Fibroblast of gingiva (primary cell): ENCODE results near the gene LRP11.
A peak's percentile ranks its signal among the peaks of the same experiment; 100 is the strongest.
"Not testable (repeated sequence)": the region's sequence is repeated elsewhere in the genome, so short reads cannot be mapped to it uniquely, and the experiment has no call there.

ENCODE experiments used
- DNase-seq: peaks from one replicate; pipeline ENCODE4 v3.0.0-alpha.2; 2011; ENCODE audit warnings: low read depth

Gene LRP11

DNA sequence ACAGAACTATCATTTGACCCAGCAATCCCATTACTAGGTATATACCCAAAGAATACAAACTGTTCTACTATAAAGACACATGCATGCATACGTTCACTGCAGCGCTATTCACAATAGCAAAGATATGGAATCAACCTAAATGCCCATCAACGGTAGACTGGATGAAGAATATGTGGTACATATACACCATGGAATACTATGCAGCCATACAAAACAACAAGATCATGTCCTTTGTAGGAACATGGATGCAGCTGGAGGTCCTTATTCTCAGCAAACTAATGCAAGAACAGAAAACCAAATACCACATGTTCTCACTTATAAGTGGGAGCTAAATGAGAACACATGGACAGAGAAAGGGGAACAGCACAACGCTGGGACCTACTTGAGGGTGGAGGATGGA lies 15.8 kb downstream of the LRP11 start:
- not testable (repeated sequence) for DNase-seq

DNA sequence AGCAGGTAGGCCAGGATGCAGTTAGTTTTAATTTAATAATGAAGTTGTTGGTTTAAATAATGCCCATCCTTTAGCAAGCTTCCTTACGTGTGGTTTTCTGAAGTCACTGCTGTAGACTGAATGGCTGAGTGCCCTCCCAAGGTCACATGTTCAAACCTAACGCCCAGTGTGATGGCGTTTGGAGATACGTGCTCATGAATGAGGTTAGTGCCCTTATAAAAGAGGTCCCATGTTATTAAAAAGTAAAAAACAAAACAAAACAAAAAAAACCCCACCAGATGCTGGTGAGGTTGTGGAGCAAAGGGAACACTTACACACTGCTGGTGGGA lies 16.3 kb downstream of the LRP11 start:
- no peak for DNase-seq

DNA sequence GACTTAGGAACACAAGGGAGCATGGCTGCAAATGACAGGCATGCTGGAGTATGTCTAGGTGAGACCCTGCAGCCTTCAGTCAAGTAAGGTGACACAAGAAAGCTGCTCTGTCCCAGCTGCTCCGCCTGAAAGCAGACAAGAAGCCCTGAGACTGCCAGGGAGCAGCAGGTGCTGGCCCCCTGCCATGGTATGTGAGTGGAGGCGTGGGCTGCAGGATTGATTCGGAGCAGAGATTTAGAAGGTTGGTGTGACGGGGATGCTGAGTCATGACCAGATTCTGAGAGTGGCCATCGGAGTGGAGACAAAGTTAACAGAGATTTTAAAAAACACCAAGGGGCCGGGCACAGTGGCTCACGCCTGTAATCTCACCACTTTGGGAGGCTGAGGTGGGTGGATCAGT lies 17.8 kb downstream of the LRP11 start:
- peak; percentile 37 for DNase-seq

DNA sequence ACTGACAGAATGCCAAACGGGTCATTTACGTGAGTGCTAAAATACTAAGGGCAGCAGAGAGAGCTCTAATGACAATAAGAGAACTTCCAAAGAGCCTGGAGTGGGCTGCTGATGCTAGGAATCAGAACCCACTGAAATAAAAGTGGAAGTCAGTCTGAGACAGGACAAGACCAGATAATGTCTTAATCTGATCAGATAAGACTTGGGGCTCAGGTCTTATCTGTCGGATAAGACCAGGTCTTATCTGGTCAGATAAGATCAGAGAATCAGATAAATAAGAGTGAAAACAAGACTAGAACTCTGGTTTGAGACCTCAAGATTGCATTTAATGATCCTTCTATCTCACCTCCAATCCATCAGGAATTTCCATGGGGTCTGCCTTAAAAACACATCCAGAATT lies 18.6 kb downstream of the LRP11 start:
- DNase-seq, result no peak

DNA sequence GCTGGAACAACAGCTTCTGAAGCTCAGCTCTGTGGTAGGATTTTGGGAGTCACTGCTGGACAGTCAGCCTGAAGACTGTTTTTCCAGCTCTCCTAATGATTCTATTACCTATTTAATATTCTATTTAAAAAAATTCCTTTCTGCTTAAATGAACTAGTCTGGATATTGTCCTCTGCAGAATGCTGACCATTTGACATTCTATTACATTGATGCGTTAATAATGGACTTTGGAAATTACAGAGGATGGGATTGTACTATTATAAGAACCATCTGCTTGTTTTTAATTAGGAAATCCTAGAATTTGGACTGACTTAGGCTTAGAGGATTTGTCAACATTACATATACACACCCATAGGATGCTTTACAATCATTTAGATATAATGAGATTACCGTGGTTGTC lies 19.7 kb downstream of the LRP11 start:
- no peak for DNase-seq

DNA sequence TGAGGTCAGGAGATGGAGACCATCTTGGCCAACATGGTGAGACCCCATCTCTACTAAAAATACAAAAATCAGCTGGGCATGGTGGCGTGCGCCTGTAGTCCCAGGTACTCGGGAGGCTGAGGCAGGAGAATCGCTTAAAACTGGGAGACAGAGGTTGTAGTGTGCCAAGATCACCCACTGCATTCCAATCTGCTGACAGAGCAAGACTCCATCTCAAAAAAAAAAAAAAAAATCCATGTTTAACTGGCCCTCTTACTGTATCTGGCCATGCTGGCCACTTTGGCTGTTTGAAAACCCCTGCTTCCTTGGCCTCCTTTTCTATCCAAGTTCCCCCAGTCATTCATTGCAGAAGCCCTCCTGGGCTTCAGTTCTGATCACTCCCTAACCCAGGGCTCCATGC lies 20.1 kb downstream of the LRP11 start:
- peak; percentile 10 for DNase-seq

DNA sequence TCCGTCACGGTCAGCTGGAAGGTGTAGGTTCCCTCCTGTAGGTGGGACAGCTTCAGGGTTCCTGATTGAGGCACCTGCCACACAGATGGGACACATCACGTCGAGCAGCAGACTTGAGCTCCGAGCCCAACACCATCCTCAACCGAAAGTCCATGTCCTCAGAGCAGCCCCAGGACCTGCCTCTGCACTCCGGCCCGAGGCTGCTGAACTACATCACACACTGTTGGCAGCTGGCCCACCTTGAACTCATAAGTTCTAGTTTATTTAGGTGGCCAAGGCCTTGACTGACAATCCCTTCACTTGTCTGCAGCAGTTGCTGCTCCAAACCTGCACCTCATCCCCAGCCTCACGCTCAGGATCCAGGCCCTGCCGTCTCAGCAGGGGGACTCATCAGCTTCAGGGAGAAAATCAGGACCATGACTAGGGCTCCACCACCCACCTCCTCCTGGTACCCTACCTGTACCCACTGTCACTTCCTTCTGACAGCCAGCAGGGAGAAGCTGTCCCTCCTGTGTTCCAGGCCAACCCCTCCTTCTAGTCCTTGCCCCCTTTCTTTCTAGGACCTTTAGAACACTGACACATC lies 21.0 kb downstream of the LRP11 start:
- DNase-seq, result no peak

DNA sequence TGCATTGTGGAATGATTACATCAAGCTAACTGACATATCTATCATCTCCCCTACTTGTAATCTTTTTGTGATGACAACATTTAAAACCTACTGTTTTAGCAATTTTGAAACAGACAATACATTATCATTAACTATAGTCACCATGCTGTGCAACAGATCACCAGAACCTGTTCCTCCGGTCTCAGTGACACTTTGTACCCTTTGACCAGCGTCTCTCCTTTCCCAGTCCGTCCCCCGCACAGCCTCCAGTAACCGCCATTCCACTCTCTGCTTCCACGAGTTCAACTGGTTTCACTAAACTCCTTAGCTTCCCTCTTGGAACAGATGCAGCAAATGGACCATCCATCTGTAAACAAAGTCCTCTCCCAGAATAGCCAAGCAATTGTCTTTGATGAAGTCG lies 21.8 kb downstream of the LRP11 start:
- DNase-seq, result no peak

DNA sequence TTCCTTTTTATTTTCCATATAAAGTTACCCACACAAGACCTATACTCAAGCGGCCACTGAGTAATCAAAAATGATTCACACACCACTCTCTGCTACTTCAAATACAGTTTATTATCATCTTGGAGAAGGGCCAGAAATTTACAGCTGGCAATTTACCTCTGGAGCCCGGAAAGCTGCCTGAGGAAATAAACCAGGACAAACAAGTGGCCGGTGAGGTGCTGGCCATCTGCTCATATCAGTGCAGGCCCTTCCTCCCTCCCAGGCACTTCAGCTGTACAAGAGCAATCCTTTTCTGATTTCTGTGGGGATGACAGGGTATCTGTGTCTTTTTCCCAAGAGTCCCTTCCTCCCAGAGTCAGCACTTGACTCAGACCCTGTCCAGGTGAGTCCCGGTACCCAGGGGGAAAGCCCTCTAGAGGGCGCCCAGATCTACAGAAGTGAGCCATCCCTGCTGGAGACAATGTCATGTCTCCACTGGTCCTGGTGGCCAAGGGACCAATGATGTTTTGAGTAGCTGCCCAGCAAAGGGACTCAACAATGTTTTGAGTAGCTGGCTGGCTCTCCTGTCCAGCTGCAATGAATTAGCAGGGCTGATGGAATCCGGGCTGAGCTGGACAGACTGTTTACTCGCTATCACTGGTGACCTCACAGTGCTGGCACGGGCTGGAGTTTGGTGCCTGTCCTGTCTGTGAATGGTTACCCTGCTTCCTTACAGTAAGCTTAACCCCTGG lies 23.6 kb downstream of the LRP11 start:
- DNase-seq, result peak; percentile 88

DNA sequence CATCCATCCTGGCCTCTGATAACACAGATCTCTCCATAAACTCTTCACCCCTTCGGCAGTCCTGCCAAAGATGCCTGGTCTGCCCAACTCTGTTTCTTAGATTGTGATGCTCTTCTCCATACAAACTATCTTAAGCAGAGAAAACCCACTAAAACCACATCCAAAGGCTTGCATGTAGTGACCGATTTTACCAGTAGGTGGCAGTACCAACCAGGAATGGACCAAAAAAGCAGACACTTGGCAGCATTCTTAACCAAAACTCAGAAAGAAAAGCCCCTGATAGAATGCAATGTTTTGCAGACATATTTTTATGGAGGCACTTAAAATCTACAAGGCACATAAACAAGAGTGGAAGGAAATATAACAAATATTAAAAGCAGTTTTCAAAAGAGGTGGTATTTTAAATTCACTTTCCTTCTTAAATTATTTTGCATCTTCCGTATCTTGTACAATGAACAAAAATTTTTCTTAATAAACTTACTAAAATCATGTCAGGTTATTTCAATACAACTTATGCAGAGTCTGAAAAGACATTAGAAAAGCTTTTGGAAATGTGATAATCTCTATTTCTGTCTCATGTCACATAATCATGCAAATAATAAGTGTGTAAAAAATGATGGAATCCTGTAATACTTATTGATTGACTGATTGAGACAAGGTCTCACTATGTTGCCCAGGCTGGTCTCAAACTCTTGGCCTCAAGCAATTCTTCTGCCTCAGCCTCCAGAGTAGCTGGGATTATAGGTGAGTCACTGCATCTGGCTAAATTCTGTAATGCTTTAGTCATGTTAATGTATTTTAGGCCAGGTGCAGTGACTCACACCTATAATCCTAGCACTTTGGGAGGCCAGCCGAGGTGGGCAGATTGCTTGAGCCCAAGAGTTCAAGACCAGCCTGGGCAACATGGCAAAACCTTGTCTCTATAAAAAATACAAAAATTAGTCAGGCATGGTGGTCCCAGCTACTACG lies 29.4 kb downstream of the LRP11 start:
- peak; percentile 42 for DNase-seq

DNA sequence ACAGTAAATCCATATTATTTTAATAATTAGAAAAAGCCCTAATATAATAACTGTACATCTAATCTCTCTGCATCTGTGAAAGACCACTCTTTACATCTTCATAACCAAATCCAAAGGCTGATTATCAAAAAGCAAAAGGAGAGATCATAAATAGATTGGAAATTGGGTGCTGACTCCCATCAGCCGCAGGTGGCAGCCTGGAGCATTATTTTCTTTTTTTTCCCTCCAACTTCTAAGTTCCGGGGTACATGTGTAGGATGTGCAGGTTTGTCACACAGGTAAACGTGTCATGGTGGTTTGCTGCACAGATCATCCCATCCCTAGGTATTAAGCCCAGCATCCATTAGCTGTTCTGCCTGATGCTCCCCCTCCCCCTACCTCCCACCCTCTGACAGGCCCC lies 30.5 kb downstream of the LRP11 start:
- no peak for DNase-seq

DNA sequence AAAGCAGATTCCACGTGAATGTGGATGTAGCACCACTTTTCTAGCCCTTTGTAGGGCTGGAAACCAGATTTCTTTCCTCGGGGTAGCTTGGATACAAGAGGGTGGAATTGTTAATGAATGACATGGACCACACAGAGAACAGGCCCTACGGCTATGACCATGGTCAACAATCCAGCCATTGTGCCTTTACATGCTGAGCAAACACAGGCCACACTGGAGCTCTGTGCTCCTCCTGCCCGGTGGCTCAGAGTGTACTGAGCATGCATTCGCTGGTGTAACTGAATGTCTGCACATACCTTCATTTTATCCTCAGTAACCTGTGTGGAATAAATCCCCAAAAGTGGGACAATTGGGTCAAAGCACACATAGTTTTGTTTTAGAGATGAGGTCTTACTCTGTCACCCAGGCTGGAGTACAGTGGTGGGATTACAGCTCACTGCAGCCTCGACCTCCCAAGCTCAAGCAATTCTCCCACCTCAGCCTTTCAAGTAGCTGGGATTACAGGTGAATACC lies 32.8 kb downstream of the LRP11 start:
- DNase-seq, result no peak

DNA sequence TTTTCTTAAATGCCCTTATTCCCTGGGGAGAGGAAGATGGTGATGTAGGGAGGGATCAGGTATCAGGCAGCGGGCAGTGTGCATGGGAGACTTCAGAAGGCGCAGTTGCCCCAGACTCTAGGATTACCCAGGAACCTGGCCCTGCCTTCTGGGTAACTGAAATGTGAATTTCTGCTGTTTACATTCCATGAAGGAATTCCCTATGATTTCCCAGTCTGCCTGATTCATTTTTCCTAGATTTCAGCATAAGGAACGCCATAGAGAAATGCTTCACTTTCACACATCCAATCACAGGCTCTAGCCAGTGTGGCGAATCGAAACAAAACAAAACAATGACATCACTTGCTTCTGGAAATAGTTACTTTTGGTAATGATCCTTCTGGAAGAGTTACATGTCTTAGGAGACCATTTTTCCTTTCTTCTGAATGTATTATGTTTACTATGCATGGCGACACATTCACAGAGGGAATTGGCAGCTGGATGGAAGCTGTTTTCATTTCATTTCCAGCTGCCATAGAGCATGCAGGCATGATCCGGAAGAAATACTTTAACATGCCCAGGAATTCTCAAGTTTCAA lies 33.3 kb downstream of the LRP11 start:
- DNase-seq, result peak; percentile 85

DNA sequence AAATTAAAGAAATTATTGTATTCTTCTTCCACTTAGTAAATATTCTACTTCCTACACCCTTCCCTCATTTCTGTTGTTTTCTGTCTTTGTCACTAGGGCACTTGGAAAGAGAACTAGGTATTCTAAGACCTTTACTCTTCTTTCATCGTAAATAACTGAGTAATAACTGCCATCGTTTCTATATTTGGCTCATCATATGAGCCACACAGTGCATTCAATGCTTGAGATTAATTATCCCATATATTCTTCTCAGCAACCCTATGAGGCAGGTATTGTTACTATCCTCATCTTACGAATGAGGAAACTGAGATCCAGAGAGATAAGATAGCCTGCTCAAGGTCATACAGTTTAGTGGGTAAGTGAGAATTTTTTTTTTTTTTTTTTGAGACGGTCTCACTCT lies 38.9 kb downstream of the LRP11 start:
- no peak for DNase-seq

DNA sequence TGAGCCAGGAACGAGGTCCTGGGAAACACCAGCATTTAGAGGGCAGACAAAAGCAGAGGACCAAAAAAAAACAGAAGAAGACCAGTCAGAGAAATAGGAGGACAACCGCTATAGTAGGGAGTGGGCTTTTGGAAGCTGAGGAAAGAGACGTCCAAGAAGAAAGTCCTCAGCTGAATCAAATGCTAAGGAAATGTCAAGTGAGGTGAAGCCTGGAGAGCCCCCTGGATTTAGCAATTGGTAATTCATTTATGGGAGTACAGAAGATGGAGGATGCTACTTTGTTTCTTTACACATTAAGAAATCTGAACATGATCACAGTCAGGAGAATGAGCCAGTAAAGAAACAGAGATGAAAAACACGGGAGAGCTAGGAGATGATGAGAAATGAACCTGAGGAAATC lies 41.1 kb downstream of the LRP11 start:
- DNase-seq, result no peak

DNA sequence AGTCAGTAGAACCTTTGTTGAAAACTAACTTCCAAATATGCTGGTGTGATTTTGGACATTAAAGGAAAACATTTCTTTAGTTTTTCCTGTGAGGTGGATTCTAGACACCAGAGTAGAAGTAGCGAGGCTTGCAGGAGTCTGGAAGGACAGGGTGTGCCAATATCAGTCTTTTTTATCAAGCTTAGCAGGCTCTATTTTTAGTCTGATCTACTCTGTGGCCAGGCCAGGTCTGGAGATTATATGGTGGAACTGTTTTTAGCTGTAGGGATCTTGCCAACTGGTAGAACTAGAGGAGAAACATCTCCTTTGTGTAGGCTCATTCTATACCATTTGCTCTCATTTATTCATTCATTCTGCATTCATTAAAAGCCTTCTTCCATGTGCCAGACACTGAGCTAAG lies 42.7 kb downstream of the LRP11 start:
- no peak for DNase-seq

DNA sequence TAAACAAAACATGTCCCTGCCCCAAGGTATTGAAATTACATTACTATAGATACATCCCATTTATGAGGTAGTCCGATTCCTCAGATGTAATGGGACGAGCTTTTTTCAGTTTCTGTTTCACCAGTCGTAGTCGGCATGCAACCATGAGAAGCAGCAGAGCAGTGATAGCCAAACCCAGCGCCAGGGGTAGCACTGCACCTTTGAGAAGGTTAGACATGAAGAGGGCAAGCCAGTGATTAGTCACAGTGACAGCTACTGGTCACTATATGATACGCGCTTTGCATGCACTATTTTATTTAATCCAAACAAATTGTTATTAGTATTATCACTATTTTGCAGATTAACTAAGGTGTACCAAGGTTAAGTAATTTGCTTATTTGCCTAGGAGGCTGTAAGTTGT lies 43.7 kb downstream of the LRP11 start:
- DNase-seq, result no peak

DNA sequence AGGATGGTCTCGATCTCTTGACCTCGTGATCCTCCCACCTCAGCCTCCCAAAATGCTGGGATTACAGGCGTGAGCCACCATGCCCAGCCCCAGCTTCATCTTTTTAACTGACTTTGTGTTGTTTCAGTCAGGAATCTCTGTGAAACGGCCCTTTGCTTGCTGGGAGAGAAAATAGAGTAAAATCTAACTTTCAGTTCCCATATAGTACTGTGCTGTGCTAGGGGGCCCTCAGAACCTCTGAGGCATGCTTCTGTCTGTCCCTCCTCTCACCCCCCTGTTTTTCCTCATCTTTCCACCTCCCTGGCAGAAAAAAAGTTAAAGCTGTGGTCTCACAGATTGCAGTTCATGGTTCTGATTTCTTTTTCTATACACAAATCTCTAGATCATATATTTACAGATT lies 48.4 kb downstream of the LRP11 start:
- DNase-seq, result no peak

DNA sequence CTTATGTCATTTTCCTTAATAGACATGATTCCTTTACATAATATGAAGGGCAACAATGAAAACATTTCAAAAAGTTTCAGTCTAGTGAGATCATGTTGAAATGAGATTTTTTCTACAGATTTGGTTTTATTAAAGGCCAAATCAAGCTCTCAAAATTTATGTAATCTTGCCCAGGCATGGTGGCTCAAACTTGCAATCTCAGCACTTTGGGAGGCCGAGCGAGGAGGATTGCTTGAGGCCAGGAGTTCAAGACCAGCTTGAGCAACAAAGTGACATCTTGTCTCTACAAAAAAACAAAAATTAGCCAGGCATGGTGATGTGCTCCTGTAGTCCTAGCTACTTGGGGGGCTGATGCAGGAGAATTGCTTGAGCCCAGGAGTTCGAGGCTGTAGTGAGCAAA lies 50.8 kb downstream of the LRP11 start:
- no peak for DNase-seq

DNA sequence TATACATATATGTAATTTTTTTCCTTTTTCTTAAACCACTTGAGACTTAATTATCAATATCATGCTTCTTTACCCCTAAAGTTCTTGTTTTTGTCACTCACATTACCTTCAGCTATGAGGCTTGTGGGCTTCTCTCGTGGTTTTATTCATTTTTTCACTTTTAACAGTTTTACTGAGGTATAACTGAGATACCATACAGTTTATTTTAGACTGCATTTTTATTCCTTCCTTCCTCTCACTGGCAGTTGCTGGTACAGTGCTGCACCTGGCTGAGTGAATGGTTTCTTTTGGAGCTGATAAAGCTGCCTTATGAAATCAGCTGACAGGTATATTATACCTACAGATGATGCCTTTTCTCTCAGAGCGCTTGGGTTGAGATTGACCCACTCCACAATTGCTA lies 54.4 kb downstream of the LRP11 start:
- DNase-seq, result no peak

DNA sequence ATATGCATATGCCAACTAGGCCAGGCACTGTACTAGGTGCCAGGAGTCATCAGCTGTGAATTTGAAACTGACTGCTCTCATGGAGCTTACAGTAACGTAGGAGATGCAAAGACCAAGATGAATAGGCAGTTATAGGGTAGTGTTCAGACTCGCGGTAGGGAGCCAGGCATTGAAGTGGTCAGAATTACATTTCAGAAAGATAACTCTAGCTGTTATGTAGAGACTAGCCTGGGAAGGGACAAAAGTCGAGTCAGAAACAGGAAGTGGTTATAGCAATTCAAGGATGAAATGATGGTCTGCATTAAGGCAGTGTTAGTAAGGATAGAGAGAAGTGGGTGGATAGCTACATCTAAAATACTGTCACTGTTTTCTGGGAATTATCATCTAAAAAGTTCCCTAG lies 58.0 kb downstream of the LRP11 start:
- no peak for DNase-seq

DNA sequence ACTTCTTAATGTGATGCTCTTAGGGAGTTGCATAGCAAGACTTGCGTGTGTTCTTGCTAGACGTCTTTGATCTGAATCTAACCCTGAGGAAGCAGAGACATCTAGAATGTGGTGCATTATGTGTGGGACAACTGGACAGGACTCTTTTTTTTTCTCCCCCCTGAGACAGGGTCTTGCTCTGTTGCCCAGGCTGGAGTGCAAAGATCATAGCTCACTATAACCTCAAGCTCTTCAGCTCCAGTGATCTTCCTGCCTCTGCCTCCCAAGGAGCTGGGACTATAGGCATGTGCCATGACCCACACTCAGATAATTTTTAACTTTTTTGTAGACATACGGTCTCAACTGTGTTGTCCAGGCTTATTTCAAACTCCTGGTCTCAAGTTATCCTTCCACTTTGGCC lies 80.6 kb downstream of the LRP11 start:
- no peak for DNase-seq

DNA sequence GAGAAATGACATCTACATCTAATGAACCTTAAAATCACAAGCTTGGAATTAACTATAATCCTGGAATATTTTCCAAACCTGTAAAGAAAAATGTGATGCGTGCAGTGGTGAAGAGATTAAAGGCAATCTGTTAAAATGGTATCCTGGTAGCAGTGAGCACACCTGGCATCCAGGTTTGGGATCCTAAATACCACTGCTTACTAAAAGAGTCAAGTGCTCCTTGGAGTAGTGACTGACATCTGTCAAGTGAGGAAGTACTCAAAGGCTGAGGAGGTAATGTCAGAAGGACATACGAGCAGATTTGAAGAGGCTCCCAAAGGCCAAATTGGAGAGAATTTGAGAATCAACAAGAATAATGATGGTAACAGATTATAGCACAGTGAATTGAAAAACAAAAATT lies 81.8 kb downstream of the LRP11 start:
- no peak for DNase-seq
